Measurements from ENCODE around the gene SLC35F5.
"Not testable (repeated sequence)": the region's sequence is repeated elsewhere in the genome, so short reads cannot be mapped to it uniquely, and the experiment has no call there.

DNA sequence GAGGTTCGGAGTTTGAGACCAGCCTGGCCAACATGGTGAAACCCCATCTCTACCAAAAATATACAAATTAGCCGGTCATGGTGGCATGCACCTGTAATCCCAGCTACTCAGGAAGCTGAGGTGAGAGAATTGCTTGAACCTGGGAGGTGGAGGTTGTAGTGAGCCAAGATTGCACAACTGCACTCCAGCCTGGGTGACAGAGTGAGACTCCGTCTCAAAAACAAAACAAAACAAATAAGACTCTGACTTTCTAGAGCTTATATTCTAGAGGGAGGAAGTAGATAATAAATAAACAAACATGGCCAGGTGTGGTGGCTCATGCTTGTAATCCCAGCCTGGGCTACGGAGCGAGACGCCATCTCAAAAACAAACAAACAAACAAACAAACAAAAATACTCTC lies 18.2 kb upstream of the SLC35F5 start:
- TF ChIP-seq, protein P1, sequence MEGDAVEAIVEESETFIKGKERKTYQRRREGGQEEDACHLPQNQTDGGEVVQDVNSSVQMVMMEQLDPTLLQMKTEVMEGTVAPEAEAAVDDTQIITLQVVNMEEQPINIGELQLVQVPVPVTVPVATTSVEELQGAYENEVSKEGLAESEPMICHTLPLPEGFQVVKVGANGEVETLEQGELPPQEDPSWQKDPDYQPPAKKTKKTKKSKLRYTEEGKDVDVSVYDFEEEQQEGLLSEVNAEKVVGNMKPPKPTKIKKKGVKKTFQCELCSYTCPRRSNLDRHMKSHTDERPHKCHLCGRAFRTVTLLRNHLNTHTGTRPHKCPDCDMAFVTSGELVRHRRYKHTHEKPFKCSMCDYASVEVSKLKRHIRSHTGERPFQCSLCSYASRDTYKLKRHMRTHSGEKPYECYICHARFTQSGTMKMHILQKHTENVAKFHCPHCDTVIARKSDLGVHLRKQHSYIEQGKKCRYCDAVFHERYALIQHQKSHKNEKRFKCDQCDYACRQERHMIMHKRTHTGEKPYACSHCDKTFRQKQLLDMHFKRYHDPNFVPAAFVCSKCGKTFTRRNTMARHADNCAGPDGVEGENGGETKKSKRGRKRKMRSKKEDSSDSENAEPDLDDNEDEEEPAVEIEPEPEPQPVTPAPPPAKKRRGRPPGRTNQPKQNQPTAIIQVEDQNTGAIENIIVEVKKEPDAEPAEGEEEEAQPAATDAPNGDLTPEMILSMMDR (IDR thresholded peaks at IDR 0.05 in 2 of 3, conservative IDR thresholded peaks at IDR 0.05 in 1 of 3; ENCODE audit: control insufficient read depth in 2 of 3, extremely low read depth in 1 of 3, insufficient read depth in 1 of 3, low read depth in 3 of 3, low read length in 3 of 3) = not testable (repeated sequence)
- not testable (repeated sequence) for TF ChIP-seq RCOR1 (conservative IDR thresholded peaks at IDR 0.05; ENCODE audit: low read depth, low read length)

Data from GM12878 (cell line).